Activated CD8-positive, alpha-beta memory T cell treated with anti-CD3 and anti-CD28 coated beads for 36 hours (primary cell): ENCODE data around the gene GOSR2. TPM values are rescaled to one million over a fixed set of nuclear protein-coding genes. Genes with fewer than 3 reads are reported as not detected.
"Not testable (repeated sequence)": the region's sequence is repeated elsewhere in the genome, so short reads cannot be mapped to it uniquely, and the experiment has no call there.

ENCODE experiments used
- CTCF ChIA-PET: fragments of 350-600 bp; sonication (Branson Sonifier 250); formaldehyde crosslinking; loops from one replicate; lab custom pipeline; 2021; ENCODE audit warnings: antibody characterized with exemption; lab: Charles Lee
- POLR2A ChIA-PET: fragments of 350-600 bp; sonication (Branson Sonifier 250); formaldehyde crosslinking; loops from one replicate; lab custom pipeline; 2021; ENCODE audit warnings: antibody characterized with exemption; lab: Charles Lee
- total RNA-seq, 2 experiments: library from RNA; stranded (reverse); gene quantifications; one replicate each; pipeline ENCODE4 v1.2.3, GENCODE V29; 2021

GOSR2 gene
- total RNA-seq, 2 experiments from 2014 or later = 56.0 to 56.5 TPM

- CTCF ChIA-PET = no interaction called here
- POLR2A ChIA-PET = no interaction called here
Observed at GRCh38 chr17:46950342-46950996, 27.5 kb downstream of the GOSR2 start.

- ChIA-PET POLR2A (no interaction called here), CTCF (interaction anchor here (0.5 to 0.9 kb wide), 2 partner anchors 9 to 51 kb away, joined by 3 read pairs; no protein-coding TSS in a partner anchor)
Observed at GRCh38 chr17:46950997-46951621, 28.1 kb downstream of the GOSR2 start.

GRCh38 chr17:46951706-46952105 lies 28.7 kb downstream of the GOSR2 start:
- POLR2A ChIA-PET = no interaction called here
- CTCF ChIA-PET = interaction anchor here (0.5 to 1.4 kb wide), 3 partner anchors 8 to 50 kb away, joined by 3 to 6 read pairs (median 3); no protein-coding TSS in a partner anchor

GRCh38 chr17:46952115-46952514 lies 29.2 kb downstream of the GOSR2 start:
- ChIA-PET CTCF (interaction anchor here (0.5 to 1.4 kb wide), 3 partner anchors 8 to 50 kb away, joined by 3 to 6 read pairs (median 3); no protein-coding TSS in a partner anchor), POLR2A (no interaction called here)

GRCh38 chr17:46953191-46953590 lies 30.2 kb downstream of the GOSR2 start:
- CTCF ChIA-PET = interaction anchor here (1.4 kb wide), 1 partner anchor 11 kb away, joined by 6 read pairs; no protein-coding TSS in a partner anchor

GRCh38 chr17:46958041-46958591 lies 35.2 kb downstream of the GOSR2 start:
- POLR2A ChIA-PET = no interaction called here
- CTCF ChIA-PET = interaction anchor here (0.5 kb wide), 1 partner anchor 67 kb away, joined by 4 read pairs; no protein-coding TSS in a partner anchor

More at GRCh38 chr17:46953191-46953590, 30.2 kb downstream of the GOSR2 start:
- POLR2A ChIA-PET = not testable (repeated sequence)

- CTCF ChIA-PET = interaction anchor here (0.6 to 1.2 kb wide), 3 partner anchors 8 to 1009 kb away, joined by 3 read pairs; no protein-coding TSS in a partner anchor
- POLR2A ChIA-PET = no interaction called here
Observed at GRCh38 chr17:46960152-46960551, 37.2 kb downstream of the GOSR2 start.

- ChIA-PET CTCF (no interaction called here), POLR2A (no interaction called here)
Observed at GRCh38 chr17:46962374-46962790, 39.4 kb downstream of the GOSR2 start.

GRCh38 chr17:46963571-46963970 lies 40.6 kb downstream of the GOSR2 start:
- ChIA-PET POLR2A (no interaction called here), CTCF (interaction anchor here (0.6 kb wide), 1 partner anchor 417 kb away, joined by 3 read pairs; no protein-coding TSS in a partner anchor)

- ChIA-PET CTCF (no interaction called here), POLR2A (interaction anchor here (0.6 kb wide), 1 partner anchor 254 kb away, joined by 3 read pairs; no protein-coding TSS in a partner anchor)
Observed at GRCh38 chr17:46964315-46965265, 41.6 kb downstream of the GOSR2 start.

- CTCF ChIA-PET = no interaction called here
- POLR2A ChIA-PET = interaction anchor here (0.5 kb wide), 1 partner anchor 686 kb away, joined by 11 read pairs; no protein-coding TSS in a partner anchor
Observed at GRCh38 chr17:46968224-46968834, 45.4 kb downstream of the GOSR2 start.

- POLR2A ChIA-PET = no interaction called here
- CTCF ChIA-PET = no interaction called here
Observed at GRCh38 chr17:46968896-46969295, 45.9 kb downstream of the GOSR2 start.

- ChIA-PET POLR2A (no interaction called here), CTCF (no interaction called here)
Observed at GRCh38 chr17:46971647-46972300, 48.8 kb downstream of the GOSR2 start.

GRCh38 chr17:46972346-46972745 lies 49.4 kb downstream of the GOSR2 start:
- POLR2A ChIA-PET = no interaction called here

GRCh38 chr17:46974086-46974485 lies 51.1 kb downstream of the GOSR2 start:
- CTCF ChIA-PET = interaction anchor here (0.7 kb wide), 2 partner anchors 15 to 813 kb away, joined by 3 to 4 read pairs; no protein-coding TSS in a partner anchor
- POLR2A ChIA-PET = no interaction called here

More at GRCh38 chr17:46972346-46972745, 49.4 kb downstream of the GOSR2 start:
- CTCF ChIA-PET = interaction anchor here (0.5 kb wide), 1 partner anchor 157 kb away, joined by 4 read pairs; no protein-coding TSS in a partner anchor

- ChIA-PET CTCF (no interaction called here), POLR2A (no interaction called here)
Observed at GRCh38 chr17:46975287-46975686, 52.3 kb downstream of the GOSR2 start.

- CTCF ChIA-PET = interaction anchor here (1.2 kb wide), 1 partner anchor 35 kb away, joined by 3 read pairs; no protein-coding TSS in a partner anchor
- POLR2A ChIA-PET = no interaction called here
Observed at GRCh38 chr17:46976626-46977270, 53.8 kb downstream of the GOSR2 start.
